Osteoblast (primary cell): ENCODE data around the gene HYAL4. TPM values are rescaled to one million over a fixed set of nuclear protein-coding genes. Genes with fewer than 3 reads are reported as not detected.
"Not testable (repeated sequence)": the region's sequence is repeated elsewhere in the genome, so short reads cannot be mapped to it uniquely, and the experiment has no call there.

Experiments used
- DNase-seq: peaks from one replicate; pipeline ENCODE4 v3.0.0; 2011; ENCODE audit warnings: low spot score, mixed read lengths; ENCODE audit not compliant: insufficient read length; ENCODE audit errors: missing footprints
- H2AFZ ChIP-seq: 2 replicates; pipeline ENCODE4 v1.6.0; 2011; ENCODE audit warnings: mild to moderate bottlenecking, low read length
- H3K27ac ChIP-seq: 2 replicates; pipeline ENCODE4 v1.5.1; 2011; ENCODE audit warnings: mild to moderate bottlenecking, low read depth, low read length, moderate library complexity
- H3K27me3 ChIP-seq: 2 replicates; pipeline ENCODE4 v1.6.0; 2012; ENCODE audit warnings: mild to moderate bottlenecking, control low read depth, inconsistent platforms, low read length, moderate library complexity; ENCODE audit not compliant: insufficient read depth
- H3K36me3 ChIP-seq: 2 replicates; pipeline ENCODE4 v1.5.1; 2011; ENCODE audit warnings: mild to moderate bottlenecking, low read length, control low read depth, moderate library complexity; ENCODE audit not compliant: insufficient read depth
- H3K4me1 ChIP-seq: 2 replicates; pipeline ENCODE4 v1.5.1; 2011; ENCODE audit warnings: mild to moderate bottlenecking, low read length, control low read depth, moderate library complexity; ENCODE audit not compliant: insufficient read depth
- H3K4me2 ChIP-seq: 2 replicates; pipeline ENCODE4 v1.6.0; 2011; ENCODE audit warnings: mild to moderate bottlenecking, low read length; ENCODE audit not compliant: insufficient read depth
- H3K4me3 ChIP-seq: fragments of 200-600 bp; sonication (generic); 3 replicates; pipeline ENCODE4 v1.5.1; 2012; ENCODE audit warnings: mild to moderate bottlenecking, low read length, inconsistent platforms; ENCODE audit not compliant: insufficient read depth
- H3K79me2 ChIP-seq: 2 replicates; pipeline ENCODE4 v1.6.0; 2012; ENCODE audit warnings: mild to moderate bottlenecking, low read length, control low read depth, inconsistent platforms; ENCODE audit not compliant: insufficient read depth
- H3K9me3 ChIP-seq: 2 replicates; pipeline ENCODE4 v1.5.1; 2011; ENCODE audit warnings: low read depth, low read length, control low read depth
- H4K20me1 ChIP-seq: 2 replicates; pipeline ENCODE4 v1.6.0; 2012; ENCODE audit warnings: mild to moderate bottlenecking, low read length, control low read depth; ENCODE audit not compliant: insufficient read depth
- total RNA-seq: library from RNA; depleted of rRNA; stranded (reverse); fragments of >200 nt; gene quantifications from 2 replicates; pipeline ENCODE4 v1.2.3, GENCODE V29; 2012
- TF ChIP-seq, protein P1 (sequence below): IDR thresholded peaks from 2 replicates; pipeline ENCODE4 v1.5.1; 2011; ENCODE audit warnings: mild to moderate bottlenecking, low read depth, low read length, moderate library complexity; ENCODE audit errors: extremely low read depth

HYAL4 gene
- total RNA-seq, 1 donor, result not detected

DNA sequence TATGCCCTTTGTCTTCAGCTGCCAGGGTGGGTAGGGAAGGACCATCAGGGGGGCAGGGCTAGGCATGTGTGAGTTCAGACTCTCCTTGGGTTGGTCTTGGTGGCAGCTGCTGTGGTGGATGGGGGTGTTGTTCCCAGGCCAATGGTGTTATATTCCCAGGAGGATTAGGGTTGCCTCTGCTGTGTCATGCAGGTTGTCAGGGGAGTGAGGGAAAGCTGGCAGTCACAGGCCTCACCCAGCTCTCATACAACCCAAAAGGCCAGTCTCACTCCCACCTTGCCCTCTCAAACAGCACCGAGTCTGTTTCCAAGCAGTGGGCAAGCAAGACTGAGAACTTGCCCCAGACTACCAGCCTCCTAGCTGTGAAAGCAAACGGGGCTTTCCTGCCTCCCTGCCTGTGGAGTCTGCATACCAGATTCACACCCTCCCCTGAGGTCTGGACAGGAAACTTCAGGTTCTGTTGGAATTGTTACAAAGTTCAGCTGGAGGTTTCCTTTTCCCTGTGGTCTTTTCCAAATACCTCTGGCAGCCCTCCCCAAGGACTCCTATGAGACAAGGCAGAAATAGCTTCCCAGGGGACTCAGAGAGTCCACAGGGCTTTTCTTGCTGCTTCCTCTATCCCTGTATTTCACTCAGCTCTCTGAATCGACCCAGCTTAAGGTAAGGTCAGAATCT lies 1.4 kb downstream of the HYAL4 start:
- Histone ChIP-seq H3K4me3 (no peak overlapping the region), H3K36me3 (no peaks in the 10 kb centered on the region), H2AFZ (no peak overlapping the region), H3K9me3 (no peaks in the 10 kb centered on the region), H3K4me1 (no peaks in the 10 kb centered on the region), H3K79me2 (no peaks in the 10 kb centered on the region), H3K27me3 (no peaks in the 10 kb centered on the region), H4K20me1 (no peaks in the 10 kb centered on the region), H3K4me2 (no peak overlapping the region), H3K27ac (no peak overlapping the region)
- TF ChIP-seq, protein P1, sequence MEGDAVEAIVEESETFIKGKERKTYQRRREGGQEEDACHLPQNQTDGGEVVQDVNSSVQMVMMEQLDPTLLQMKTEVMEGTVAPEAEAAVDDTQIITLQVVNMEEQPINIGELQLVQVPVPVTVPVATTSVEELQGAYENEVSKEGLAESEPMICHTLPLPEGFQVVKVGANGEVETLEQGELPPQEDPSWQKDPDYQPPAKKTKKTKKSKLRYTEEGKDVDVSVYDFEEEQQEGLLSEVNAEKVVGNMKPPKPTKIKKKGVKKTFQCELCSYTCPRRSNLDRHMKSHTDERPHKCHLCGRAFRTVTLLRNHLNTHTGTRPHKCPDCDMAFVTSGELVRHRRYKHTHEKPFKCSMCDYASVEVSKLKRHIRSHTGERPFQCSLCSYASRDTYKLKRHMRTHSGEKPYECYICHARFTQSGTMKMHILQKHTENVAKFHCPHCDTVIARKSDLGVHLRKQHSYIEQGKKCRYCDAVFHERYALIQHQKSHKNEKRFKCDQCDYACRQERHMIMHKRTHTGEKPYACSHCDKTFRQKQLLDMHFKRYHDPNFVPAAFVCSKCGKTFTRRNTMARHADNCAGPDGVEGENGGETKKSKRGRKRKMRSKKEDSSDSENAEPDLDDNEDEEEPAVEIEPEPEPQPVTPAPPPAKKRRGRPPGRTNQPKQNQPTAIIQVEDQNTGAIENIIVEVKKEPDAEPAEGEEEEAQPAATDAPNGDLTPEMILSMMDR, result no peak
- no peak for DNase-seq

GRCh38 chr7:123847868-123848267 lies 2.9 kb downstream of the HYAL4 start:
- Histone ChIP-seq H2AFZ (no peak overlapping the region), H4K20me1 (no peaks in the 10 kb centered on the region), H3K4me2 (no peak overlapping the region), H3K9me3 (no peaks in the 10 kb centered on the region), H3K27ac (no peak overlapping the region), H3K4me1 (no peaks in the 10 kb centered on the region), H3K36me3 (no peaks in the 10 kb centered on the region), H3K4me3 (no peak overlapping the region), H3K79me2 (no peaks in the 10 kb centered on the region), H3K27me3 (no peaks in the 10 kb centered on the region)
- DNase-seq, result no peak
- TF ChIP-seq, protein P1, result no peak

DNA sequence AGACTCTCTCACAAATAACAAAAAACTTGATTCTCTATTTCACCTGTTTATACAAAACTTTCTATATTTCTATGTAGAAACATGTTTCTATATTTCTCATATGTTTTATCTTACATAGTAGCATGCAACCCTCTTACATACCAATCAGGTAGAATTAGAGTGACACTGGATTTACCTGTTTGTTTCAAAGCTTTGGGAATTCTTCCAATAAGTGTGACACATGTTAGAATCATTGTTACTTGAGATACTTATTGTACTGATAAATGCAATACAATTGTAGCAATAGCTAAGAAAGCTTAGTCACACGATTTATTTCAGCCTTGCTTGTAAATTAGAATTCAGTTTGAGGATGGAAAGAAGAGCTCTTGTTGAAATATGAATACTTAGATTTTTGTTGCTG lies 4.9 kb downstream of the HYAL4 start:
- no peaks in the 10 kb centered on the region for H3K27me3 ChIP-seq
- no peaks in the 10 kb centered on the region for H3K9me3 ChIP-seq
- H3K36me3 ChIP-seq, result no peaks in the 10 kb centered on the region
- H3K4me3 ChIP-seq, result no peak overlapping the region
- H2AFZ ChIP-seq, result no peak overlapping the region
- H3K27ac ChIP-seq, result no peak overlapping the region
- no peak for DNase-seq
- H4K20me1 ChIP-seq, result no peaks in the 10 kb centered on the region
- no peaks in the 10 kb centered on the region for H3K4me1 ChIP-seq
- no peaks in the 10 kb centered on the region for H3K79me2 ChIP-seq
- H3K4me2 ChIP-seq, result no peak overlapping the region
- TF ChIP-seq, protein P1, result no peak

- H3K9me3 ChIP-seq, H2AFZ ChIP-seq, H3K27ac ChIP-seq, H3K4me3 ChIP-seq, H3K79me2 ChIP-seq, H3K4me1 ChIP-seq, H3K36me3 ChIP-seq, H4K20me1 ChIP-seq, H3K4me2 ChIP-seq, DNase-seq, H3K27me3 ChIP-seq: not testable (repeated sequence)
Measured at GRCh38 chr7:123851404-123851803, 6.4 kb downstream of the HYAL4 start.

DNA sequence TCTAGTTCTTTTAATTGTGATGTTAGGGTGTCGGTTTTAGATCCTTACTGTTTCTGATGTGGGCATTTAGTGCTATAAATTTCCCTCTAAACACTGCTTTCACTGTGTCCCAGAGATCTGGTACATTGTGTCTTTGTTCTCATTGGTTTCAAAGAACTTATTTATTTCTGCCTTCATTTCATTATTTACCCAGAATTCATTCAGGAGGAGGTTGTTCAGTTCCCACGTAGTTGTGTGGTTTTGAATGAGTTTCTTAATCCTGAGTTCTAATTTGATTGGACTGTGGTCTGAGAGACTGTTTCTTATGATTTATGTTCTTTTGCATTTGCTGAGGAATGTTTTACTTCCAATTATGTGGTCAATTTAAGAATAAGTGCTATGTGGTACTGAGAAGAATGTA lies 9.3 kb downstream of the HYAL4 start:
- not testable (repeated sequence) for DNase-seq, H3K27me3 ChIP-seq, H3K36me3 ChIP-seq, H3K4me2 ChIP-seq, H3K9me3 ChIP-seq, H4K20me1 ChIP-seq, H3K79me2 ChIP-seq, H3K27ac ChIP-seq, H3K4me3 ChIP-seq, H3K4me1 ChIP-seq, H2AFZ ChIP-seq

GRCh38 chr7:123856428-123856827 lies 11.5 kb downstream of the HYAL4 start:
- H3K4me1 ChIP-seq, H2AFZ ChIP-seq, H3K27me3 ChIP-seq, H3K36me3 ChIP-seq, H3K79me2 ChIP-seq, H3K4me3 ChIP-seq, DNase-seq, H4K20me1 ChIP-seq, H3K27ac ChIP-seq, H3K4me2 ChIP-seq, H3K9me3 ChIP-seq: not testable (repeated sequence)
